IMR-90 (cell line): Measurements from ENCODE around the gene CTSH.

Source experiments
- MAFK ChIP-seq: IDR thresholded peaks from 2 replicates; pipeline ENCODE4 v1.6.1; 2012; ENCODE audit warnings: low read depth, low read length, improper control_type of control experiment
- MAZ ChIP-seq: IDR thresholded peaks from 2 replicates; pipeline ENCODE4 v1.6.1; 2012; ENCODE audit warnings: low read depth, mild to moderate bottlenecking, low read length, improper control_type of control experiment, moderate library complexity, borderline replicate concordance
- TF ChIP-seq, protein P1 (sequence below): conservative IDR thresholded peaks from 2 replicates; pipeline ENCODE4 v1.5.1; 2012; ENCODE audit warnings: mild to moderate bottlenecking, low read depth, low read length, improper control_type of control experiment

DNA sequence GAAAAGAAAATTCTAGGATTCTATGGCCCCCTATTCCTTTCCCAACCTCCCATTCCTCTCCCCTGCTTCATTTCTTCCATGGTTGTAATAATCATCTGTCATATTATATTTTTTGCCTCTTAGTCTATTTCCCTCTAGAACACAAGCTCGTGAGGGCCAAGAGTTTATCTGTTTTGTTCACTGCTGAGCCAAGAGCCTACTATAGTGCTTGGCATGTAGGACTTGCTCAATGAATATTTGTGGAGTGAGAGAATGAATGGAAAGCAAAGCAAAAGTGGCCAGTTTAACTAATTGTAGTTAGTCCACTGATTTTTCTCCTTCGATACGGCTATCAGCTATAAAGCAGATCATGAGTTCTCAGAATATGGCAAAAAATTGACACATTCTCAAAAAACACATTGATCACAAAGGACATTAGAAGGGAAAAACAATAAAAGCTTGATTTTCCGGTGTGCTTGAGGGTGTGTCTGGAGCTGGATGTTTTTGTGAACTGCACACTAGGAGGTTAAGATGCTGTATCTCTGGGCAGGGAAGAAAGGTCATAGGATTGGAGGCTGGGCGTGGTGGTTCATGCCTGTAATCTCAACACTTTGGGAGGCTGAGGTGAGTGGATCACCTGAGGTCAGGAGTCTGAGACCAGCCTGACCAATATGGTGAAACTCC is 25.0 kb upstream of the CTSH start:
- TF ChIP-seq, protein P1, sequence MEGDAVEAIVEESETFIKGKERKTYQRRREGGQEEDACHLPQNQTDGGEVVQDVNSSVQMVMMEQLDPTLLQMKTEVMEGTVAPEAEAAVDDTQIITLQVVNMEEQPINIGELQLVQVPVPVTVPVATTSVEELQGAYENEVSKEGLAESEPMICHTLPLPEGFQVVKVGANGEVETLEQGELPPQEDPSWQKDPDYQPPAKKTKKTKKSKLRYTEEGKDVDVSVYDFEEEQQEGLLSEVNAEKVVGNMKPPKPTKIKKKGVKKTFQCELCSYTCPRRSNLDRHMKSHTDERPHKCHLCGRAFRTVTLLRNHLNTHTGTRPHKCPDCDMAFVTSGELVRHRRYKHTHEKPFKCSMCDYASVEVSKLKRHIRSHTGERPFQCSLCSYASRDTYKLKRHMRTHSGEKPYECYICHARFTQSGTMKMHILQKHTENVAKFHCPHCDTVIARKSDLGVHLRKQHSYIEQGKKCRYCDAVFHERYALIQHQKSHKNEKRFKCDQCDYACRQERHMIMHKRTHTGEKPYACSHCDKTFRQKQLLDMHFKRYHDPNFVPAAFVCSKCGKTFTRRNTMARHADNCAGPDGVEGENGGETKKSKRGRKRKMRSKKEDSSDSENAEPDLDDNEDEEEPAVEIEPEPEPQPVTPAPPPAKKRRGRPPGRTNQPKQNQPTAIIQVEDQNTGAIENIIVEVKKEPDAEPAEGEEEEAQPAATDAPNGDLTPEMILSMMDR, result no peak
- TF ChIP-seq MAZ (no peak), MAFK (no peak)
